Epithelial cell of proximal tubule (primary cell): Measurements from ENCODE around the gene CPSF7. TPM values are rescaled to one million over a fixed set of nuclear protein-coding genes. Genes with fewer than 3 reads are reported as not detected.

Experiments
- DNase-seq: peaks from one replicate; pipeline ENCODE4 v3.0.0-alpha.2; 2011; ENCODE audit warnings: low read depth
- H3K4me3 ChIP-seq: 2 replicates; pipeline ENCODE4 v1.5.1; 2011; ENCODE audit warnings: low read depth, mild to moderate bottlenecking, low read length
- CTCF ChIP-seq: conservative IDR thresholded peaks from 2 replicates; pipeline ENCODE4 v1.5.1; 2012; ENCODE audit warnings: low read depth, mild to moderate bottlenecking, low read length
- total RNA-seq: library from RNA; depleted of rRNA; stranded (reverse); fragments of >200 nt; gene quantifications from 2 replicates; pipeline ENCODE4 v1.2.3, GENCODE V29; 2015

CPSF7 gene
- total RNA-seq, 1 donor from 2014 or later = 57.6 TPM

GRCh38 chr11:61364012-61364675, 65.6 kb downstream of the CPSF7 start:
- no peak for TF ChIP-seq CTCF
- no peak for DNase-seq
- H3K4me3 ChIP-seq = no peak overlapping the region

GRCh38 chr11:61362542-61362875, 67.3 kb downstream of the CPSF7 start:
- TF ChIP-seq CTCF = no peak
- H3K4me3 ChIP-seq = peak overlapping the region; percentile 76
- no peak for DNase-seq

- TF ChIP-seq CTCF = no peak
- DNase-seq = peak; percentile 56
- peak within 1 kb of the TSS; percentile 76 for H3K4me3 ChIP-seq
Observed at GRCh38 chr11:61361741-61362541, 67.8 kb downstream of the CPSF7 start, which contains the start of the genes CYB561A3 and TMEM138. Gene CYB561A3, minus strand, starts transcription at chr11:61361882. Its CDS starts 5,169 bp downstream, at chr11:61356713. Gene TMEM138, plus strand, starts transcription at chr11:61362374. Its CDS starts 2,017 bp downstream, at chr11:61364391.

GRCh38 chr11:61361237-61361740, 68.5 kb downstream of the CPSF7 start:
- no peak for TF ChIP-seq CTCF
- no peak for DNase-seq
- peak overlapping the region; percentile 76 for H3K4me3 ChIP-seq

GRCh38 chr11:61359516-61359915, 70.3 kb downstream of the CPSF7 start:
- DNase-seq = no peak
- no peak for TF ChIP-seq CTCF
- H3K4me3 ChIP-seq = no peak overlapping the region

GRCh38 chr11:61358566-61358965, 71.2 kb downstream of the CPSF7 start:
- no peak for DNase-seq
- H3K4me3 ChIP-seq = no peak overlapping the region
- no peak for TF ChIP-seq CTCF

- no peak for DNase-seq
- H3K4me3 ChIP-seq = no peak overlapping the region
- no peak for TF ChIP-seq CTCF
Observed at GRCh38 chr11:61357894-61358239, 71.9 kb downstream of the CPSF7 start.
